ENCODE results near the gene TRIM33. TPM values are rescaled to one million over a fixed set of nuclear protein-coding genes. Genes with fewer than 3 reads are reported as not detected.

Gene TRIM33
- total and polyA plus RNA-seq, 10 of the 15 experiments (the other 5 are each of a cell fraction or from before 2014, with no cell fraction given), result 9.0 to 40.3 (median 22.0) TPM

- TF ChIP-seq REST (IDR thresholded peaks at IDR 0.05; ENCODE audit: low read depth, low read length), result no peak
- TF ChIP-seq SMARCA5 (IDR thresholded peaks at IDR 0.05), result peak; percentile 99
- peak; percentile 89; the same call in 1 of the 2 replicates for TF ChIP-seq ZNF207 (IDR thresholded peaks at IDR 0.05; ENCODE audit: borderline replicate concordance)
- TF ChIP-seq RAD21 (IDR thresholded peaks at IDR 0.05; ENCODE audit: insufficient read depth, low read depth, low read length), result peak; percentile 99
- peak; percentile 92 for TF ChIP-seq CREM (IDR thresholded peaks at IDR 0.05; ENCODE audit: low read depth)
Measured at GRCh38 chr1:114346480-114347029, 164.4 kb downstream of the TRIM33 start (continued).

GRCh38 chr1:114345930-114346479 lies 165.0 kb downstream of the TRIM33 start:
- H3K27me3 ChIP-seq (replicated peaks in 1 of 2; ENCODE audit: control insufficient read depth in 2 of 2, insufficient read depth in 2 of 2, low read length in 1 of 2), result peaks cover 0 to 2% of the 10 kb centered on the region in 2 experiments; a peak in 2 of 4 replicates
- peaks cover 6% of the 10 kb centered on the region; the same call in 1 of the 2 replicates for H3K4me1 ChIP-seq (ENCODE audit: control insufficient read depth, insufficient read depth, low read length)
- 44% methylated on average over 18 of the region's 24 CpGs for WGBS (ENCODE audit: insufficient coverage, insufficient replicate concordance, low lambda C conversion rate, missing lambda C conversion rate)
- peak overlapping the region; percentile 33; the same call in 1 of the 2 replicates for H3K4me3 ChIP-seq
- H3K36me3 ChIP-seq (ENCODE audit: control insufficient read depth in 2 of 2, insufficient read depth in 2 of 2, low read length in 1 of 2), result no peaks in the 10 kb centered on the region
- ATAC-seq (peak; percentile 36), FAIRE-seq (no peak), DNase-seq (ENCODE audit: low read depth, low spot score) (no peak)
- intact Hi-C loops (cut with micrococcal nuclease; ENCODE audit: unreplicated experiment) (loop anchor here (1.0 to 10.0 kb wide), 4 partner anchors 79 to 706 kb away; partner anchors contain the start of gene DENND2C), in situ Hi-C loops (cut with MboI) (loop anchor here (10.0 kb wide), 2 partner anchors 329 to 709 kb away; partner anchors contain the start of gene DENND2C)
- ChIA-PET POLR2A (no interaction called here), SMC1A (ENCODE audit: uncharacterized antibody, unreplicated experiment) (interaction anchor here (0.5 to 1.4 kb wide), 4 partner anchors 78 to 707 kb away, joined by 3 to 5 read pairs (median 4); no protein-coding TSS in a partner anchor), CTCF (interaction anchor here (0.9 to 4.6 kb wide), 11 partner anchors 20 to 707 kb away, joined by 3 to 54 read pairs (median 4); partner anchors contain the start of gene DENND2C), RAD21 (ENCODE audit: unreplicated experiment) (interaction anchor here (1.6 kb wide), 1 partner anchor 766 kb away, joined by 4 read pairs; no protein-coding TSS in a partner anchor)
- no peak overlapping the region for H3K27ac ChIP-seq (ENCODE audit: control insufficient read depth, insufficient read depth)
- no peaks in the 10 kb centered on the region for H3K79me2 ChIP-seq (ENCODE audit: control insufficient read depth, insufficient read depth, low read length)
- peak overlapping the region; percentile 44; the same call in 1 of the 2 replicates for H3K9ac ChIP-seq (ENCODE audit: control insufficient read depth, insufficient read depth, low read length)
- H3K9me3 ChIP-seq (replicated peaks; ENCODE audit: control insufficient read depth, insufficient read depth, low read length), result no peaks in the 10 kb centered on the region
- peak overlapping the region; percentile 97 for H3K4me2 ChIP-seq (ENCODE audit: control insufficient read depth, insufficient read depth)
- peak overlapping the region; percentile 98 for H2AFZ ChIP-seq (ENCODE audit: control insufficient read depth, low read depth, low read length)
- no peaks in the 10 kb centered on the region for H4K20me1 ChIP-seq (ENCODE audit: control insufficient read depth, insufficient read depth)
- BruUV-seq (replicated peaks), result no TSS peak
- TF ChIP-seq BRCA1 (IDR thresholded peaks at IDR 0.05; ENCODE audit: low read depth, low read length) (no peak), GABPA (IDR thresholded peaks at IDR 0.05; ENCODE audit: low read depth) (no peak), ZNF24 (IDR thresholded peaks at IDR 0.05) (no peak), NKRF (conservative IDR thresholded peaks at IDR 0.05) (no peak), NR2F1 (conservative IDR thresholded peaks at IDR 0.05) (no peak), HDGF (IDR thresholded peaks at IDR 0.05) (no peak), CHD4 (IDR thresholded peaks at IDR 0.05) (no peak), RFX5 (IDR thresholded peaks at IDR 0.05; ENCODE audit: low read depth, low read length) (no peak), CBX5 (IDR thresholded peaks at IDR 0.05; ENCODE audit: low read depth) (no peak), GATAD2B (conservative IDR thresholded peaks at IDR 0.05; ENCODE audit: low read depth) (no peak), HDAC6 (IDR thresholded peaks at IDR 0.05; ENCODE audit: unreplicated experiment) (no peak), YY1 (IDR thresholded peaks at IDR 0.05; ENCODE audit: low read depth, low read length) (no peak), MEF2A (IDR thresholded peaks at IDR 0.05; ENCODE audit: insufficient read depth, low read depth, low read length) (no peak)
